ENCODE results near the gene PARD6B. TPM values are rescaled to one million over a fixed set of nuclear protein-coding genes. Genes with fewer than 3 reads are reported as not detected.

Gene PARD6B
- total and polyA plus RNA-seq, 8 donors: 3.2 to 69.5 (median 10.6) TPM

DNA sequence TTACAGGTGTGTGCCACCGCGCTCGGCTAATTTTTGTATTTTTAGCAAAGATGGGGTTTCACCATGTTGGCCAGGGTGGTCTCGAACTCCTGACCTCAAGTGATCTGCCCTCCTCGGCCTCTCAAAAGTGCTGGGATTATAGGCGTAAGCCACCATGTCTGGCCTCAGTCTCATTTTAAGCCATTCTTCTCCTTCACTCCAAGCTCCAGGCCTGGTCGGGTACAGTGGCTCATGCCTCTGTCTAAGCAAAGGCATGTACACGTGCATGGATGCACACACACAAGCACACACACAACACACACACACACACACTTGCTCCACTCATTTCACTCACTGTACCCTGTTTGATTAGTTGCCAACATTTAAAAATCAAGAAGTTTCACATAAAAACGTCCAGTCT lies 7.7 kb upstream of the PARD6B start:
- Histone ChIP-seq H3K27ac (peak overlapping the region in 1 of 5 donors; percentile 72), H3K27me3 (no peaks in the 10 kb centered on the region), H3K4me3 (no peak overlapping the region), H3K36me3 (no peaks in the 10 kb centered on the region), H3K4me1 (peaks cover 14 to 50% (median 31%) of the 10 kb centered on the region in 4 donors), H3K9me3 (no peaks in the 10 kb centered on the region)
- 79 to 94% (median 91%) methylated on average over 9 of the region's 9 CpGs for WGBS, 5 donors
- TF ChIP-seq POLR2A (IDR thresholded peaks at IDR 0.05): no peak
- TF ChIP-seq POLR2AphosphoS5 (IDR thresholded peaks at IDR 0.05): no peak
- TF ChIP-seq, protein P1, sequence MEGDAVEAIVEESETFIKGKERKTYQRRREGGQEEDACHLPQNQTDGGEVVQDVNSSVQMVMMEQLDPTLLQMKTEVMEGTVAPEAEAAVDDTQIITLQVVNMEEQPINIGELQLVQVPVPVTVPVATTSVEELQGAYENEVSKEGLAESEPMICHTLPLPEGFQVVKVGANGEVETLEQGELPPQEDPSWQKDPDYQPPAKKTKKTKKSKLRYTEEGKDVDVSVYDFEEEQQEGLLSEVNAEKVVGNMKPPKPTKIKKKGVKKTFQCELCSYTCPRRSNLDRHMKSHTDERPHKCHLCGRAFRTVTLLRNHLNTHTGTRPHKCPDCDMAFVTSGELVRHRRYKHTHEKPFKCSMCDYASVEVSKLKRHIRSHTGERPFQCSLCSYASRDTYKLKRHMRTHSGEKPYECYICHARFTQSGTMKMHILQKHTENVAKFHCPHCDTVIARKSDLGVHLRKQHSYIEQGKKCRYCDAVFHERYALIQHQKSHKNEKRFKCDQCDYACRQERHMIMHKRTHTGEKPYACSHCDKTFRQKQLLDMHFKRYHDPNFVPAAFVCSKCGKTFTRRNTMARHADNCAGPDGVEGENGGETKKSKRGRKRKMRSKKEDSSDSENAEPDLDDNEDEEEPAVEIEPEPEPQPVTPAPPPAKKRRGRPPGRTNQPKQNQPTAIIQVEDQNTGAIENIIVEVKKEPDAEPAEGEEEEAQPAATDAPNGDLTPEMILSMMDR (IDR thresholded peaks at IDR 0.05): no peak
- no peak for TF ChIP-seq EP300 (IDR thresholded peaks at IDR 0.05)
- DNase-seq: no peak
- intact Hi-C loops (cut with DNase I; ENCODE audit: low total_unique reads): no loop called here

DNA sequence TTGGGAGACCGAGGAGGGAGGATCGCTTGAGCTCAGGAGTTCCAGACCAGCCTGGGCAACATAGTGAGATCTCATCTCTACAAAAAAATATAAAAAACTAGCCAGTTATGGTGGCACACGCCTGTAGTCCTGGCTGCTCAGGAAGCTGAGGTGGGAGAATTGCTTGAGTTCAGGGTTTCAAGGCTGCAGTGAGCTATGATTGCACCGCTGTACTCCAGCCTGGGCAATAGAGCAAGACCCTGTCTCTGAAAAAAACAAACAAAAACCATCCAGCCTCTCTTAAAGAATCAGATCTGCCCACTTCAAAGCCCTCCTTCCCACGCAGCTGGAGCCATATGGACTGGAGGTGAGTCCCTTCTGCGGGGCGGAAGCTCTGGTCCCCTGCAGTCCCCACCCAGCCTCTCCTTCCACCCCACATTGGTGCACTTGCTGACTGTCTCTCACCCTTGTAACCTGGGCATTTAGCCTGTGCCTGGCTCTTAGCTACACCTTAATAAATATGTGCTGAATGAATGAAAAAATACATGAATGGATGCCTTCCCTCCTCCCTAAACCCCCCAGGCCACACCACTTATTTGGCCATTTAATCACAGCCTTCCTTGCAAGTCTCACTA lies 7.2 kb upstream of the PARD6B start:
- Histone ChIP-seq H3K27ac (peak overlapping the region in 4 of 5 donors; percentile 17 to 76 (median 68)), H3K4me1 (peaks cover 14 to 56% (median 33%) of the 10 kb centered on the region in 4 donors), H3K36me3 (no peaks in the 10 kb centered on the region), H3K9me3 (no peaks in the 10 kb centered on the region), H3K4me3 (no peak overlapping the region), H3K27me3 (no peaks in the 10 kb centered on the region)
- DNase-seq: no peak
- TF ChIP-seq POLR2A (IDR thresholded peaks at IDR 0.05): no peak
- TF ChIP-seq, protein P1 (IDR thresholded peaks at IDR 0.05): no peak
- TF ChIP-seq EP300 (IDR thresholded peaks at IDR 0.05): no peak
- no peak for TF ChIP-seq POLR2AphosphoS5 (IDR thresholded peaks at IDR 0.05)
- intact Hi-C loops (cut with DNase I; ENCODE audit: low total_unique reads): no loop called here
- WGBS, 5 donors: 84 to 88% (median 87%) methylated on average over 7 of the region's 7 CpGs

DNA sequence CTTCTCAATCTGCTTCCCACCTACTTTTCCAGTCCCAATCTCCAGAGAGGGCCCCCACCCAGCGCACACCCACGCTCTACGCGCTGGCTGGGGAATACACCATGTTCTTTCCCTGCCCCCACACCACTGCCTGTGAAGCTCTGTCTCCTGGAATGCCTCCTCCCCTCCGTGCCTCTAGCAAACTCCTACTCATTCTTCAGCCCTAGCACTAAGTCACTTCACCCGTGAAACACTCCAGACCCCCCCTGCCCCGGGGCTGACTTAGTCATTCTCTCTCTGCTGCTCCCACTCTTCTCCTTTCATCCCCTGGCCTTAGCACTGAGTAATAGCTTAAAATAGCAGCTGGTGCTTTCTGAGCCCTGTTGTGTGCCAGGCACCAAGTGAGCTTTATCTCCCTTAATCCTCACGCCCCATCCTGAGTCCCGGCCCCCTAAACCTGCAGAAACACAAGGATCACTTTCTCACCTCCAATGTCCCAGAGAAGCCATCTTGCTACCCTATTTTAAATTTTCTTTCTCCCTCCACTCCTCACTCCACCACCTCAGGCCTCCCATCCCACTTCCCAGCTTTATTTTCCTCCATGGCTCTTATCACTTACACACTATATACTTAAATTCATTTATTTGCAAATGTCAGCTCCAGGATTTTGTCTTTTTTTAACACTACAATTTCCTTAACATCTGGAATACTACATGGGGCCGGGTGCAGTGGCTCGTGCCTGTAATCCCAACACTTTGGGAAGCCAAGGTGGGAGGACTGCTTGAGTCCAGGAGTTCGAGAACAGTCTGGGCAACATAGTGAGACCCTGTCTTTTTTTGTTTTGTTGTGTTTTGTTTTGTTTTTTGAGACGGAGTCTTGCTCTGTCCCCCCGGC lies 6.3 kb upstream of the PARD6B start:
- WGBS, 5 donors: 35 to 45% (median 44%) methylated on average over 14 of the region's 14 CpGs
- H3K36me3 ChIP-seq: no peaks in the 10 kb centered on the region
- intact Hi-C loops (cut with DNase I; ENCODE audit: low total_unique reads): no loop called here
- H3K27me3 ChIP-seq: no peaks in the 10 kb centered on the region
- H3K4me1 ChIP-seq: peaks cover 23 to 64% (median 40%) of the 10 kb centered on the region in 4 donors
- H3K27ac ChIP-seq: peak overlapping the region; percentile 17 to 76 (median 64)
- DNase-seq: peak; percentile 41 to 88
- TF ChIP-seq, protein P1 (IDR thresholded peaks at IDR 0.05): no peak
- peak; percentile 3 to 65 (median 51) for TF ChIP-seq POLR2AphosphoS5 (IDR thresholded peaks at IDR 0.05)
- H3K9me3 ChIP-seq: no peaks in the 10 kb centered on the region
- no peak overlapping the region for H3K4me3 ChIP-seq

DNA sequence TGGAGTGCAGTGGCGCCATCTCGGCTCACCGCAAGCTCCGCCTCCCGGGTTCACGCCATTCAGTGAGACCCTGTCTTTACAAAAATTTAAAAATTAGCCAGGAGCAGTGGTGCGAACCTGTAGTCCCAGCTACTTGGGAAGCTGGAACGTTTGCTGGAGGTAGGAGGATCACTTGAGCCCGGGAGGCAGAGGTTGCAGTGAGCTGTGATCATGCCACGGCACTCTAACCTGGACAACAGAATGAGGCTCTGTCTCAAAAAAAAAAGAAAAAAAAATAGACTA lies 5.7 kb upstream of the PARD6B start:
- H3K36me3 ChIP-seq: no peaks in the 10 kb centered on the region
- intact Hi-C loops (cut with DNase I; ENCODE audit: low total_unique reads): no loop called here
- H3K4me1 ChIP-seq: peaks cover 28 to 70% (median 46%) of the 10 kb centered on the region in 4 donors
- H3K27ac ChIP-seq: peak overlapping the region in 3 of 5 donors; percentile 64 to 76 (median 72)
- TF ChIP-seq EP300 (IDR thresholded peaks at IDR 0.05) (no peak), POLR2AphosphoS5 (IDR thresholded peaks at IDR 0.05) (no peak), POLR2A (IDR thresholded peaks at IDR 0.05) (no peak)
- TF ChIP-seq, protein P1 (IDR thresholded peaks at IDR 0.05): no peak
- no peak for DNase-seq
- no peaks in the 10 kb centered on the region for H3K9me3 ChIP-seq
- 88 to 95% (median 93%) methylated on average over 10 of the region's 10 CpGs for WGBS, 5 donors
- H3K27me3 ChIP-seq: no peaks in the 10 kb centered on the region
- no peak overlapping the region for H3K4me3 ChIP-seq
